ENCODE results near the gene COX5B.
"Not testable (repeated sequence)": the region's sequence is repeated elsewhere in the genome, so short reads cannot be mapped to it uniquely, and the experiment has no call there.

COX5B gene, protein sequence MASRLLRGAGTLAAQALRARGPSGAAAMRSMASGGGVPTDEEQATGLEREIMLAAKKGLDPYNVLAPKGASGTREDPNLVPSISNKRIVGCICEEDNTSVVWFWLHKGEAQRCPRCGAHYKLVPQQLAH

DNA sequence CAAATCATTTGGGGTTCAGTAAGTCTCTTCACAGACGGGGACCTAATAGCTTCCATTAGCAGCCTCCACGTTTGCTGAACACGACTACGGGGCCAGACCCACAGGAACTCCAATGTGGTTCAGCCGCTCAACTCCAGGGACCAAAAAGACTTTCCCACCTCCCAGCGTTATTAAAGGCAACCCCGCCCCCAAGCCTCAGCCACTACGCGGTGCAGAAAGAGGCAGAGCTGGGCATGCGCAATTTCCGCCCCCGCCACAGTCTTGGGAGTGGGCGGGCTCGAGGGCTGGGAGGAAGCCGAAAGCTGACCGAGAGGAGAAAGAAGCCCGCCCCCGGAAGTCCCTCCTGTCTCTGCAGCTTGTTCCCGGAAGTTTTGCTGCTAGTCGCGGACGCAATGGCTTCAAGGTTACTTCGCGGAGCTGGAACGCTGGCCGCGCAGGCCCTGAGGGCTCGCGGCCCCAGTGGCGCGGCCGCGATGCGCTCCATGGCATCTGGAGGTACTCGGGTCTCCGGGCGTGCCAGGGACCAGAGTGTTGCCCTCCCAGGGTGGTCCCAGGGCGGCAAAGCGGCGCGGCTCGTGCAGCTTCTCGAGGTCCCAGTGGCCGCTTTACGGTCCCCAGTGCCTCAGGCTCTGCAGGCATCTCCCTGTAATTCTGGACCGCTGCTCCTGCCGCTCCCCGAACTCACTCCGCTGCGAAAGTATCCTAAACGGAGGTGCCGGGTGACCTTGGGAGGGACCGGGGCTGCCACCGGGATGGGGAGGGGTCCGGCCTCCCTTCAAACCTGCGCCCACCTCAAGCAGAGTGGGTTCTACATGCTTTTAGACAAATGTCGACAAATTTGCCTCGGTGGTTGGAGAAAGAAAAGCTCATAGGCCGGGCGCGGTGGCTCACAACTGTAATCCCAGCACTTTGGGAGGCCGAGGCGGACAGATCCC is at the start of gene COX5B:
TSS of gene COX5B (plus strand) at position 368 of the 935 bp plus-strand sequence. CDS start at position 393, 25 bp downstream.
- FAIRE-seq = peak; percentile 95

DNA sequence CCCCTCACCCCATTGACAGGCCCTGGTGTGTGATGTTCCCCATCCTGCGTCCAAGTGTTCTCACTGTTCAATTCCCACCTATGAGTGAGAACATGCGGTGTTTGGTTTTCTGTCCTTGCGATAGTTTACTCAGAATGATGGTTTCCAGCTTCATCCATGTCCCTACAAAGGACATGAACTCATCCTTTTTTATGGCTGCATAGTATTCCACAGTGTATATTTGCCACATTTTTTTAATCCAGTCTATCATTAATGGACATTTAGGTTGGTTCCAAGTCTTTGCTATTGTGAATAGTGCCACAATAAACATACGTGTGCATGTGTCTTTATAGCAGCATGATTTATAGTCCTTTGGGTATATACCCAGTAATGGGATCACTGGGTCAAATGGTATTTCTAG is 49.7 kb upstream of the COX5B start:
- FAIRE-seq = not testable (repeated sequence)

DNA sequence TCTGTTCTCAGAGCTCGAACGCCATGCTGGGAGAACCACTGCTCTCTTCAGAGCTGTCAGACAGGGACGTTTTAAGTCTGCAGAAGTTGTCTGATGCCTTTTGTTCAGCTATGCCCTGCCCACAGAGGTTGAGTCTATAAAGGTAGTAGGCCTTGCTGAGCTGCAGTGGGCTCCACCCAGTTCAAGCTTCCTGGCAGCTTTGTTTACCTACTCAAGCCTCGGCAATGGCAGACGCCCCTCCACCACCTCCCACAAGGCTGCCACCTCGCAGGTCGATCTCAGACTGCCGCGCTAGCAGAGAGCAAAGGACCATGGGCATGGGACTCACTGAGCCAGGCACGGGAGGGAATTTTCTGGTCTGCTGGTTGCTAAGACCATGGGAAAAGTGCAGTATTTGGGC is 44.3 kb upstream of the COX5B start:
- FAIRE-seq = not testable (repeated sequence)

DNA sequence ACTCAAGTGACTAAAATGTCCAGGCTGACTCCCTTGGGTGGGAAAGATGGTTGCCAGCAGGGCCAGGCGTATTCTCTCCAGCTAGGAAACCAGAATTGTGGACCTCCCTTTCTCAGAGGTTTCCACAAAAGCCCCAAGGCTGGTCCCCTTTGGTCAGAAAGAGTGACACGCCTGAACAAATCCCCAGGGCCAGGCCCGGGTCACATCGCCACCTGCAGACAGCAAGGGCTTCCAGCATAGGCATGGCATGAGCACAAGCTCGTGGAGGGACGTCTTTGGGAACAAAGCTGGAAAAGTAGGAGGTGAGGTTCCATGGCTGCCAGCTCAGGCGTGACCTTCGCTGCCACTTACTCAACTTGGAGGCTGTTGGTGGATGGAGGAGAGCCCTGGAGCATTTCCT is 40.8 kb upstream of the COX5B start:
- FAIRE-seq = not testable (repeated sequence)

DNA sequence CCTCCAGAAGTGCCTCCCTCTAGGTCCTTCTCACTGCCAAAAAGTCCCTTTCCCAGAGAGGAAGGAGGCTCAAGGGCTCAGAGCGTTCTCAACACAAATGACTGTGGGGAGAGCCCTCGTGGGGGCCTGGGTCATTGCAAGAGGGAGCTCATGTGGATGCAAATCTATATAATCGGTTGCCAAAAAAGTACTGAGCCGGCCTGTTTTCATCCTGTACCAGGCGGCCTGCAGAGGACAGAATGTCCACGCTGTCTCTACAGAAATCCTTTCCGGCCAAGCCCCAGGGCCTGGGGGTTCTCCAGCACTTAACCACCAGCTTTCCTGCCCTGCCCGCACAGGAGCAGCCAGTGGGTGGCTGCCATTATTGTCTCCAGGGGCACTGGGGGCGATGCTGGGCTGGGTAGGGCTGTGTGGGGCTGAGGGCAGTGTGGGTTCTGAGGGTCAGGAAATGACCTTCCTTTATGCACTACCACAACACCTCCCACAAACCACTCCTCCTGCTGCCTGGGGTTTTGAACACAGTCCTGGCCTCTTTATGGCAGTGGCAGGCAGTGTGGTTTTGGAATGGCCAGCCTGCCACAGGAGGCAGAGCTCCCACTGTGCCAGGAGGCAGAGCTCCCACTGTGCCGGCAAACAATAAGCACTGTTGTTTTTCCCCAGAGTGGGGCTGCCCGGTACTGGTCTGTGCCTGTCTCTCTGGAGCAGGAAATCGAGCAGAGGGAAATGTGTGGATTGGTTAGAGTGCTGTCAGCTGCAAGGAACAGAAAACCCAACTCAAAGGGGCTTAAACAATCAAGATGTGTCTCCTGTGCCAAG is 40.1 kb upstream of the COX5B start:
- FAIRE-seq = not testable (repeated sequence)

DNA sequence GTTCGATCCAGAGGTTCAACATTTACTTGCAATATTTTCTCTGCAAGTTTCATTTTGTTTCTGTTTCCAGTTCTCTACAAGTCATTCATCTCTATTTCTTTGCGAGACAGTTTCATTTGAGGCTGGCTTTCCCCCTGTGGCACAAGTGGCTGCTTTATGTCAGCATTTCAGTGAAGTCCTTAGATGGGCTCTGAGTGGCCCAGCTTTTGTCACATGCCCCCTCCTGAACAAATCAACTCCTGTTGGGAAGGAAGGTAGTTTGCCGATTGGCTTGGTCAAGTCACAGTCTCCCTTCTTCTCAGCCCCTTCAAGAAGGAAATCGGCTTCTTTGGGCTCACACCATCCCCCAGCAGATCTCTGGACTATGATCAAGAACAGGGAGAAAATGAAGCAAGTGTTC is 37.1 kb upstream of the COX5B start:
- FAIRE-seq = not testable (repeated sequence)

DNA sequence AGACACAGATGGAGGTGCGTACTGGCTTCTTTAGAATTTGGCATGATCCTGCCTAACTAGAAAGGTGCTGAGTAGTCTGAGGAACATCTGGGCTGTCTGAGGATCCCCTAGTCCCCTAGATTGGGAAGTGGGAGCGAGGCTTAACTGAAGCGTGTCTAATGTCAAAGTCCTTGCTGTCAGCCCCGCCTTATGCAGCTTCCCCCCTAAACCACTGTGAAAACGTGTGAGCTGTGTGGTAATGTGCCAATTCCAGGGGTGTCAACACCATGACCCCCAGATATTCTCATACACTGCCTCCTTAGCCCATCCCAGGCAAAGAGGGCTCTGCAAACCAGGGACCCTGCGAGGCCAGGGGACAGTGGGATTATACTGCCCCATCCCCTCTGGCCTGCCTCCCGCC is 34.0 kb upstream of the COX5B start:
- not testable (repeated sequence) for FAIRE-seq

DNA sequence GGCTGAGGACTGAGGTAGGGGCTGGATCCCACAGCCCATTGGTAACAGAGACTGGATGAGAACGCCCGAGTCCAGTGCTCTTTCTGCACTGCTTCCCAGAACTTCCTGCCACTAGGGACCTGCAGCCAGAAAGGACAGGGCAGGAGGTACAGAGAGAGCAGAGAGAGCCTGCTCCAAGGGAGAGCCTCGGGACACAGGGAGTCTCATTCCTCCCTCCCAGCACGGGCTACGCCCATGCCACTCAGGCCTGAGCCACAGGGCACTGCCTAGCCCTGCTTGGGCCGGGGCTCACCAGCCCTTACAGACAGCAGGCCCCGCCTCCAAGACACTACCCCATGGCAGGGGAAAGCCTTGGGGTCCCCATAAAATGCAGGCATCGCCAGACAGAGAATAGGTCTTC is 30.1 kb upstream of the COX5B start:
- not testable (repeated sequence) for FAIRE-seq

DNA sequence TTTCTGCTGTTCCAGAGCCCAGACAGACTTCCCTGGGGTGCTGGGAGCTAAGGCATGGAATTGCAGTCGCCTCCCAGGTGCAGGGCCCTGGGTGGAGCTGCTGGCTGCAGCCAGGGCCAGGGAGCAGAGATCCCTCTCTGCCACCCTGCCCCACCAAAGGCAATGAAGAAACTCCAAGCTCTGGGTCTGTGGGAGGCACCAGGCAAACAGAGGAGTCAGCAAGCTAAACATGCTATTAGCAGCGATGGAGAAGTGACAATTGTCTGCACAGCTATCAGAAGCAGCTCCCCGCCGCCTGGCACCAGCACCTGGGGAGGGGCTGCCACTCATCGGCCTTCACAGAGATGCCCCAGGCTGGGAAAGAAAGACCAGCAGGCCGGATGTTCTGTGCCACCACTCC is 28.0 kb upstream of the COX5B start:
- no peak for FAIRE-seq

DNA sequence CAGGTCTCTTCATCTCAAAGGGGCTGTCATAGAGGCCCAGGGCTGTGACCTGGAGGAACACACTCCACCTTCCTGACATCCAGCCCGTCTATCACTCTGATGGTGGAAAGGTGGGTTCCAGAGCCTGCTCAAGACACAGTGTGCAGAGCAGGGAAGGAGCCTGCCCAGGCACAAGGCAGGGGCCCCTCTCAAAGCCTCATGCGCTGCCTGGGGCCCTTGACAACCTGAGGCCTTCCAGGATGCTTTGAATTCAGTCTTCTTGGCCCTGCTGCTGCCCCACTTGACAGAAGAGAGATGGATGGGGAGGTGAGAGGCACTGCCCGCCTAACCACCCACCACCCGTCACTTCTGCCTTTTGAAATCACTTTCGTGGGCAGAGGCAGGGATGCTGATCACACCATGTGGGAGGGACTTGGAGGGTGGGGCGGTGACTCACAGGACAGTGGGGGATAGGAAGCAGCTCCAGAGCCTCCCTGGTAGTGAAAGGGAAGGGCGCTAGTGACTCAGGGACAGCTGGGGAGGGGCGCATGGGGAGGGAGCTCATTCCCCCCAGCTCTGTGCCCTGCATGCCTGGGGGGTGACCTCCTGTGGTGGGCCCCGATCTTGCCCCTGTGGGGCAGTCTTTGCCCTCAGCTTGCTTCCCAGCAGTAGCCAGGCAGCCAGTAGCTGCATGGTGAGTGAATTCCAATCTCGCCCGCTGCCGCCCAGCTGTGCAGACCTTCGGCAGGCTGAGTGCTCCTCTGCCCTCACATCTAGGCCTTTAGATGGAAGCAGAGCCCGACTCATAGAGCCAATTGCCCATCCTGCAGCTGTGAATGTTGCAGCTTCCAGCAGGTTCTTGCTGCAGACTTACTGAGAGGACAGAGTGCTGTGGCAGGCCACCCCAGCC is 26.7 kb upstream of the COX5B start:
- not testable (repeated sequence) for FAIRE-seq

DNA sequence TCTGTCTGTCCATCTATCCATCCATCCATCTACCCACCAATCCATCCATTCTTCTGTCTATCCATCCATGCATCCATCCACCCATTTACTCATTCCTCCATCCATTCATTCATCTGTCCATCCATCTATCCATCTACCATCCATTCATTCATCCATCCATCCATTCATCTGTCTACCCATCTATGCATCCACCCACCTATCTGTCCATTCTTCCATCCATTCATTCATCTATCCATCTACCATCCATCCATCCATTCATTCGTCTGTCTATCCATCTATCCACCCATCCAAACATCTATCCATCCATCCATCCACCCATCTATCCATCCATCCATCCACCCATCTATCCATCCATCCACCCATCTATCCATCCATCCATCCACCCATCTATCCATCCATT is 25.4 kb upstream of the COX5B start:
- not testable (repeated sequence) for FAIRE-seq

DNA sequence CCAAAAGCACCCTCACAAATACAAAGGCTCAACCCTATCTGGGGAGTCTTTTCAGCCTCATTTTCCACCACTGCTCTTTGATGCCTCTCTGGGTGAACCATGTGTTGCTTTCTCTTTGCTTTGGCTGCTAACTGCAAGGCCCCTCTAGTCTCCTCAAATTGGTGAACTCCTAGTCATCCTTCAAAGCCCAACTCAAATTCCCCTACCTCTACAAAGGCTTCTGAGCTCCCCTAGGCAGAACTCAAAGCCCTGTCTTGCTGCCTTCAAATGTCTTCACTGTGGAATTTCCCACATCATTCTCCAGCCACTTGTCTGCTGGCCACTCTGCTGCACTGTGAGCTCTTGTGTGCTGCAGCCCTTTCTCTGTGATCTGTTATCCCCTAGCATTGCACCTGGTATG is 22.9 kb upstream of the COX5B start:
- FAIRE-seq = not testable (repeated sequence)

DNA sequence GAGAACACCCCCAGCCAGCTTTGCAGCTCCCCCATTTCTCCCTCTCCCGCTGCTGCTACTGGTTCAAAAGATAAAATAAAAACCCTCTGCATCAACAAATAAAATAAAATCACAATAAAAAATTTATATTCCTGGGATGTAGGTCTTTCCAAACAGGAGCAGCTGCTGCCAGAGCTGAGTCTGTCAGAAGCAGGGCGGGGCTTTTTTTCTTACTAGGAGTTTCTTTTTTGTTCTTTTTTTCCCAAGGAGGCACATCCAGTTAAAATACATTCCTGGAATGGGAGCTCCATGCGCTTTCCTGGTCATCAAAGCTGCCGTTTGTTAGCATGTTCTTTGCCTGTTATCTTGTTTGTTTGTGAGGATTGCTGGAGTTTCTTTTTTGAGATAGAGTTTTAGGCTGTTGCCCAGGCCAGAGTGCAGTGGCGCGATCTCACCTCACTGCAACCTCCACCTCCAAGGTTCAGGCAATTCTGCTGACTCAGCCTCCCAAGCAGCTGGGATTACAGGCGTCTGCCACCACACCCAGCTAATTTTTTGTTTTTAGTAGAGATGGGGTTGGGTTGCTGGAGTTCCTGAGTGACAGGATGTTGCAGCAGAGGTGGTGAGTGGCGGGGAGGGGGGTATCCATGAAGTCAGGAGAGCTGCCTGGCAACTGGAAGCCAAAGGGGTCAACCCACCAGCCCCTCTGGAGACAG is 20.4 kb upstream of the COX5B start:
- FAIRE-seq = not testable (repeated sequence)

DNA sequence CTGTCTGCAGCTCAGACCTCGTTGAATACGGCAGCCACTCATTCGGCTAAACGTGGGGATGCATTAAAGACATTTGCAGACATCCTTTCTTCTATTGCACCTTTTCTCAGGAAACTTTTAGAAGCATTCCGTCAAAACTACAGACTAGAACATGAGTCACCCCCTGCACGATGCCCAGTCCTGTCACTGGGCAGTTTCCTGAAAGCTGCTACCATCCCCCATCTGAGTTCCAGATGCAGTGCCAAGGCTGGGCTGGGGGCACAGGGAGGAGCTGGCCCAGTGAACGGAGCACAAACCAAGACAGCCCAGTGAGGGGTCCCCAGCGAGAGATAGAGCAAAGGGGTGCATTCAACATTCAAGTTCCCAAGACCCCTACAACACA is 19.8 kb upstream of the COX5B start:
- FAIRE-seq = not testable (repeated sequence)

DNA sequence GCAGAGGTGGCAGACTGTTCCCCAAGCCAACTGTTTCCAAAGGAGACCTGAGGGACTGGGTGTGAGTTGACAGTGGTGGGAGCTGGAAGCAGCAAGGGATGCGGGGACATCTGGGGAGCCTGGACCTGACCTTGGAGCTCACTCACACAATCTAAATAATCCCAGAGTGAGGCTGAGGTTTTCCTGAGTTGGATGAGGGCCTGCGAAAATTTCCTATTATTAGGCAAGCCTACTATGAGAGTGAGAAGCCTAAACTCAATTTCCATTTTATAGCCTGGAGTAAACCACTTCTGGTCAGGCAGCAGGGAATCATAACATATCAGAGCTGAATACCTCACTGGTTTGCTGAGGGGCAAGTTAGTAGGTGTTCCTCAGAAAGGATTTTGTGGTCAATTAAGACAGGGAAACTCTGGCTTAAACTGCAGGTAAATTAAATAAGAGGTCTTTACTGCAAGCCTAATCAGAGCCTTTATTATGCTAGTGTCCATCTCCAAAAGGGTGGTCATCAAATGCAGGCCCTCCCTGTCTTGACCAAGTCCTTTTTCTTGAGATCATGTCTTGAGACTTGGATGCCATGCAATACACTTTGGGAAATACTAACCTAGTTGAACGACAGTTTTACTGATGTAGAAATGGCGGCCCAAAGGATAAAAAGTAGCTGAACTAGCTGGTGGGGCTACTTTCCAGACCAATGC is 1.7 kb upstream of the COX5B start:
- no peak for FAIRE-seq

DNA sequence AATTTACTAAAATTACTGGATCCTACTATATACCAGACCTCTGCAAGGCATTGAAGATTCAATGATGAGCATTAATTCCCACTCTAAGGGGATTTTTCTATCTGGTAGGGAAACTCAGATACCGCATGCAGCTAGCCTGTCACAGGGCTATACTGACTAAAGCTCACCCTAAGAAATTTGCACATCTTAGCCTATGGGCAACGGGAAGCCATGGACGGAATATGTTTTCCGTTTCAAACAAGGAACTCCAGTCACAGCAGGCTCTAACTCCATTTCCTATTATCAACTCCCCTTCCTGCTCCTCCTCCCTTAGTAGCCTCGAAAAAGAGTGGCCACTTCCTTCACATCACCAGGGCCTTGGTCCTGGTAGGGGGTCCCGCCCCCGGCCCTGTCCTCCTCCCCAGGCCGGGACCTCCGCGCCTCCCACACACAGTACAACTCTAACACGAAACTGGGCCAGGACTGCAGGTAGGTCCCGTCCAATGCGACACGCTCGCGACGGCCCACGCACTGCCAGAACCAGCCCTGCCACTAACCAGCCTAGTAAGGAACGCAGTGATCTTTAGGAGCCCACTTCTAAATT is 659 bp upstream of the COX5B start:
- no peak for FAIRE-seq

DNA sequence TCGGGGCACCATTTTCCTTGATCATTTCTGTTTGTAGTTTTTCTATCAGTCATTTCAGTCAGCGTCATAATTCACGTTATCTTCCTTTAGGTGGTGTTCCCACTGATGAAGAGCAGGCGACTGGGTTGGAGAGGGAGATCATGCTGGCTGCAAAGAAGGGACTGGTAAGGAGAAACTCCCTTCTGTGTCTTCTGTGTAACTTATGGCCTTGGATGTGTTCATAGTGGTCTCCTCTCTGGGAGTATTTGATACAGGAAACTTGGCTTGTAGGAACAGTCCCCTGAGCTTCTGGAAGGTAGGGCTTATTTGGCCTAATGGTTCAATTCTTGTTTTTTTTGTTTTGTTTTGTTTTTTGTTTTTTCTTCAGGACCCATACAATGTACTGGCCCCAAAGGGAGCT is 1.1 kb downstream of the COX5B start:
- no peak for FAIRE-seq

DNA sequence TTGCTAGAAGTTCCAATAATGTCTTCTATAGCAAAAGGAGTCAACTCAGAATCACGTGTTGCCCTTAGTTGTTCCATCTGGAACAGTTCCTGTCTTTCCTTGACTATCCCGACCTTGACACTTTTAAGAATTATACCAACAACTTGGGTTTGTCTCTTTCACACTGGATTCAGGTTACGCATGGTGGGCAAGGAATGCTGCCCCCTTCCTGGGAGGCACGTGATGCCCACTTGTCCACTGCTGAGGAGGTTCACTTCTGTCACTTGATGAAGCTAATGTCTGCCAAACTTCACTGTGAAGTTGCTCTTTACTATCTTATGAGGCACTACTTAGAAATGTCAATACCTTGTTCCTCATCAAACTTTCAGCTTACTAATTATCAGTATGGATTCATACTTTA is 5.3 kb downstream of the COX5B start:
- no peak for FAIRE-seq

DNA sequence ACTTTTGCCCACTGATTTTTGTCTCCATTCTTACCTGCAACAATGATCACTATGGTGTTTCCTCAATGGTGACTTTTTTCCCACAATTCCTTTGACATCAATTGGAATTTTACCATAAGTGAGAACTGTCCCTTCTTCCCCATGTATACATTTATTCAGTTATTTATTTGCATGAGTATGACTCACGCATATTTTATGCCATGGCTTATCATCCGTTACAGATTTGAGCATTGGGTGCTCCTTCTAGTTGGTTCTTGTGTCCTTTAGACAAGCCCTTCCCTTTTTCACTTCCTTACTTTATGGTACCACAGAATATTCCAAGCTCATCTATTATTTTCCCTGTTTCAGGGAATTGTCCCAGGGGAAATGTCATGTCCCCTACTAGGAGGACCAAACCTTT is 7.6 kb downstream of the COX5B start:
- no peak for FAIRE-seq

DNA sequence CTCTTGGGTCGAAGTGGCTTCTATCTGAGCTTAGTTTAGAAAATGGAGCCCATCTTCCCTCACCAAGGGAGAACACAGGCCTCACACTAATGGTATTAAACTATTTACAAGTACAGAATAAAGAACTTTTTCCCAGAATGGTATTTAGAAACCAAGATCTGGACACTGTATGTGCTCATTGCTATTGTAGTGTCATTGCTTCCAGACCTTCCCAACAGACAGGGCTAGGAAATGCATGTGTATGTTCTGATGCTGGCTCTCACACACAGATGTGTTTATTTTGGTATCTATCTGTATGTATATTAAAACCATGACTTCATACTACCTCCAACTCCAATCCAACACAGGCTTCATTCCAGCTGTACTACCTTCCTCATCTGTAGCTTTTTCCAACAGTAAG is 8.0 kb downstream of the COX5B start:
- no peak for FAIRE-seq

DNA sequence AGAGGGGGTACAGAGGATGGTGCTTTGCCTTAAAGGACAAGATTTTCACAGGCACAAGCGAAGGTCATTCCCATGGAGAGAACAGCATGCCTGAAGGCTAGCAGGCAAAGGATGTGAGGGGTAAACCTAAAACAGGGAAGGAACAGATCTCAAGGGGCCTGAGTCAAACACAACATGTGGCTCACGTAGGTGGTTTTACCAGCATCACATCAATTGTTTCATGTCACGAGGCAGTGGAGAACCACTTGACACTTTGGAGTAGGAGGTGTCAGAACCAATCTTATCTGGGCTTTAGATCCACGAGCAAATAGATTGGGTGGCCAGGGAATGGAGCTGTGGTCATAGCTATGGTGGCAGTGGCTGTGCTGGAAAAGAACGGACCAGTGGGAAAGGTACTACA is 8.4 kb downstream of the COX5B start:
- no peak for FAIRE-seq

Measured in A204.1 (cell line).